Tibial artery (tissue), 4 donors: ENCODE measurements around the gene PFKM.

Experiments used
- DNase-seq, 2 donors: peaks; one replicate each; pipeline ENCODE4 v3.0.0-alpha.2; 2019
- H3K27ac ChIP-seq, 2 donors: fragments of 200-600 bp; sonication (generic) in 1 of 2; 1 replicate in 1 of 2; 2 replicates in 1 of 2; pipeline ENCODE4 v1.5.1; 2018 to 2019; ENCODE audit warnings: mild to moderate bottlenecking in 1 of 2
- H3K27me3 ChIP-seq, 2 donors: fragments of 200-600 bp; sonication (generic) in 1 of 2; one replicate each; pipeline versions ENCODE4 v1.5.1 to v1.6.0; 2016 to 2019
- H3K36me3 ChIP-seq, 3 donors: fragments of 200-600 bp; sonication (generic) in 2 of 3; one replicate each; pipeline ENCODE4 v1.5.1; 2016 to 2019; ENCODE audit warnings: mild to moderate bottlenecking in 2 of 3
- H3K4me1 ChIP-seq, 4 donors: fragments of 200-600 bp; sonication (generic) in 2 of 4; 1 replicate in 3 of 4; 2 replicates in 1 of 4; pipeline ENCODE4 v1.5.1; 2016 to 2019
- H3K4me3 ChIP-seq, 2 donors: fragments of 200-600 bp; sonication (generic) in 1 of 2; 1 replicate in 1 of 2; 2 replicates in 1 of 2; pipeline ENCODE4 v1.5.1; 2018 to 2019; ENCODE audit warnings: mild to moderate bottlenecking in 2 of 2
- H3K9me3 ChIP-seq, 3 donors: fragments of 200-600 bp; sonication (generic) in 1 of 3; one replicate each; pipeline ENCODE4 v1.5.1; 2016 to 2019
- intact Hi-C: fragments of 100-400 bp; cut with DNase I; formaldehyde crosslinking; loops from one replicate; pipeline ENCODE4 v1.15.0; 2023; ENCODE audit warnings: low total_unique reads
- TF ChIP-seq, protein P1 (sequence below), 2 experiments: fragments of 200-600 bp in 1 of 2; fragments of 450-650 bp in 1 of 2; IDR thresholded peaks; one replicate each; pipeline ENCODE4 v1.5.1; 2017 to 2019; ENCODE audit warnings: antibody characterized with exemption in 2 of 2, mild to moderate bottlenecking in 1 of 2, moderate library complexity in 1 of 2

The PFKM gene

DNA sequence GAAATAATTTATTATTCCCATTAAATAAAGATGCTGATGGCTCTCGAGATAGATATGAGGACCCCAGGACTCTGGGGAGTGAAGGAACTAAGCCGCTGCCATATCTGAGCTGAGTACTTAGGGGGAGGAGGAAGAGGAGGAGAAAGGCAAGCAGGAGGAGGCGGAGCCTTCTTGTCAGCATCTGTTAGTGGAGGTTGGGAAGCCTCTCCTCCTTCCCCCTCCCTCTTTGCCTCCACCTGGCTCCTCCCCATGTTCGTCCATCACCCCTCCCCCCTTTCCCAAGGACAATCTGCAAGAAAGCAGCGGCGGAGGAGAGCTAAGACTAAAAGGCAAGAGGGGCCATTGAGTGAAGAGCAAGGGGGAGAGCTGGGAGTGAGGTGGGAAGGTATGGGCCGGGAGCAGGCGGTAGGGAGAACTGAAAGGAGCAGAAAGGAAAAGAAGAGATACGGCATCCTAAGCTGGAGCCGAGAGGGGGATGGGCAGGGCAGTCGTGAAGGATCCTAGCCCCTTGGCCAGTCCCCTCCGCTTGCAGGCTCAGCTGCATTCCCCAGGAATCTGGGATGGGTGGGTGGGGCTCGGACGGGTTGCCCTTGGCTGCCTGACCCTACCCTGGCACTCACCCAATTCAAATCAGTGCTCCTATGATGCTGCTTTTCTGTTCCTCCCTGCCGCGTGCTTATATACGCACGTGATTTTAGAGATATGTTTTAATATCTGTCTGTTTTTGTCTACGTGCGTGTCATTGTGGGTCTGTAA, at the start of gene PFKM:
TSS of gene PFKM (plus strand) at position 287 of the 756 bp plus-strand sequence. CDS start 3,411 bp downstream, outside the sequence.
- TF ChIP-seq, protein P1, sequence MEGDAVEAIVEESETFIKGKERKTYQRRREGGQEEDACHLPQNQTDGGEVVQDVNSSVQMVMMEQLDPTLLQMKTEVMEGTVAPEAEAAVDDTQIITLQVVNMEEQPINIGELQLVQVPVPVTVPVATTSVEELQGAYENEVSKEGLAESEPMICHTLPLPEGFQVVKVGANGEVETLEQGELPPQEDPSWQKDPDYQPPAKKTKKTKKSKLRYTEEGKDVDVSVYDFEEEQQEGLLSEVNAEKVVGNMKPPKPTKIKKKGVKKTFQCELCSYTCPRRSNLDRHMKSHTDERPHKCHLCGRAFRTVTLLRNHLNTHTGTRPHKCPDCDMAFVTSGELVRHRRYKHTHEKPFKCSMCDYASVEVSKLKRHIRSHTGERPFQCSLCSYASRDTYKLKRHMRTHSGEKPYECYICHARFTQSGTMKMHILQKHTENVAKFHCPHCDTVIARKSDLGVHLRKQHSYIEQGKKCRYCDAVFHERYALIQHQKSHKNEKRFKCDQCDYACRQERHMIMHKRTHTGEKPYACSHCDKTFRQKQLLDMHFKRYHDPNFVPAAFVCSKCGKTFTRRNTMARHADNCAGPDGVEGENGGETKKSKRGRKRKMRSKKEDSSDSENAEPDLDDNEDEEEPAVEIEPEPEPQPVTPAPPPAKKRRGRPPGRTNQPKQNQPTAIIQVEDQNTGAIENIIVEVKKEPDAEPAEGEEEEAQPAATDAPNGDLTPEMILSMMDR (IDR thresholded peaks at IDR 0.05): no peak
- Histone ChIP-seq H3K27me3 (no peaks in the 10 kb centered on the region), H3K27ac (peak within 1 kb of the TSS; percentile 66 to 75), H3K36me3 (peaks cover 0 to 17% (median 0%) of the 10 kb centered on the region in 3 donors), H3K9me3 (no peaks in the 10 kb centered on the region), H3K4me1 (peaks cover 0 to 15% (median 8%) of the 10 kb centered on the region in 4 donors), H3K4me3 (peak within 1 kb of the TSS; percentile 68 to 86)
- intact Hi-C loops: no loop called here
- peak; percentile 87 to 93 for DNase-seq

DNA sequence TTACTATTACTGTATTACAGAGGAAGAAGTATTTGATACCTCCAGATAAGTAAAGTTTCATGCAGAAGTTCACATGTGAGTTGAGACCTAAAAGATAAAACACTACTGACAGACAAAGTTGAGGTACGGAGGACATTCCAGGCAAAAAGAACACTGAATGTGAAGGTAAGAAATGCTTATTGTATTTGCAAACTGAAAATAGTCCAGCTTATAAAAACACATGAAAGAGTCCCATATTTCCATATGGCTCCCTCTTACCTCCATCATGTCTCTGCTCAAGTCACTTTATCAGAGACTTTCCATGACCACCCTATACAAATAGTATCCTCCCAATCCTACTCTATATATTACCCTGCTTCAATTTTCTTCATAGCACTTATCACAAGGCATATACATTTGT, 49.1 kb upstream of the PFKM start:
- Histone ChIP-seq H3K27ac (no peak overlapping the region), H3K4me1 (no peaks in the 10 kb centered on the region), H3K4me3 (no peak overlapping the region), H3K36me3 (peaks cover 81 to 90% (median 82%) of the 10 kb centered on the region in 3 donors), H3K9me3 (no peaks in the 10 kb centered on the region), H3K27me3 (no peaks in the 10 kb centered on the region)
- no peak for DNase-seq
- intact Hi-C loops: no loop called here
- TF ChIP-seq, protein P1 (IDR thresholded peaks at IDR 0.05): no peak

DNA sequence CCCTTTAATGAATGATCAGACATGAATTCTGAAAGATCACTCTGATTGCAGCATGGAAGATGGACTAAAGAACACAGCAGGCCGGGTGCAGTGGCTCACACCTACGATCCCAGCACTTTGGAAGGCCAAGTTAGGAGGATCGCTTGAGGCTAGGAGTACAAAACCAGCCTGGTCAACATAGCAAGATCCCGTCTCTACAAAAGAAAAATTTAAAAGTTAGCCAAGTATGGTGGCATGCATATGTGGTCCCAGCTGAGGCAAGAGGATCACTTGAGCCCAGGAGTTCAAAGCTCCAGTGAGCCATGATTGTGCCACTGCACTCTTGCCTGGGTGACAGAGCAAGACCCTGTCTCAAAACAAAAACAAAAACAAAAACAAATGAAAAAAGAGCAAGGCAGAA, 48.4 kb upstream of the PFKM start:
- no peak overlapping the region for H3K27ac ChIP-seq
- peaks cover 74 to 83% (median 76%) of the 10 kb centered on the region in 3 donors for H3K36me3 ChIP-seq
- H3K9me3 ChIP-seq: no peaks in the 10 kb centered on the region
- TF ChIP-seq, protein P1 (IDR thresholded peaks at IDR 0.05): no peak
- H3K27me3 ChIP-seq: no peaks in the 10 kb centered on the region
- no peak for DNase-seq
- no peak overlapping the region for H3K4me3 ChIP-seq
- intact Hi-C loops: no loop called here
- no peaks in the 10 kb centered on the region for H3K4me1 ChIP-seq

DNA sequence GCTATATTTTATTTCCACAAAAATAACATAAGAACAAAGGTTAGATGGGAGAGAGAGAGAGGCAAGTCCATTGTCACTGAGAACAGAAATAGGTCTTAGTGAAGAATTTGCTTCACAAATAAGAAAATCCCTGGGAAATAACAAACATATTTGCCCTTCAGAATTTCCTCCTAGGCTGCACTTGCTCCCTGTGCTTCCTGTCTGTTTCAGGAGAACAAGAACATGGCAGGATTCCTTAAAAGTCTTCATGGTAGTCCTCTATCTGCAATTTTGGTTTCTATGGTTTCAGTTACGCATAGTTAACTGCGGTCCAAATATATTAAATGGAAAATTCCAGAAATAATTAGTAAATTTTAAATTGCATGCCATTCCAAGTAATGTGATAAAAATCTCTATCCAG, 47.4 kb upstream of the PFKM start:
- TF ChIP-seq, protein P1 (IDR thresholded peaks at IDR 0.05): no peak
- H3K4me3 ChIP-seq: no peak overlapping the region
- intact Hi-C loops: no loop called here
- no peaks in the 10 kb centered on the region for H3K4me1 ChIP-seq
- no peak for DNase-seq
- no peak overlapping the region for H3K27ac ChIP-seq
- H3K9me3 ChIP-seq: no peaks in the 10 kb centered on the region
- no peaks in the 10 kb centered on the region for H3K27me3 ChIP-seq
- H3K36me3 ChIP-seq: peaks cover 63 to 72% (median 65%) of the 10 kb centered on the region in 3 donors

DNA sequence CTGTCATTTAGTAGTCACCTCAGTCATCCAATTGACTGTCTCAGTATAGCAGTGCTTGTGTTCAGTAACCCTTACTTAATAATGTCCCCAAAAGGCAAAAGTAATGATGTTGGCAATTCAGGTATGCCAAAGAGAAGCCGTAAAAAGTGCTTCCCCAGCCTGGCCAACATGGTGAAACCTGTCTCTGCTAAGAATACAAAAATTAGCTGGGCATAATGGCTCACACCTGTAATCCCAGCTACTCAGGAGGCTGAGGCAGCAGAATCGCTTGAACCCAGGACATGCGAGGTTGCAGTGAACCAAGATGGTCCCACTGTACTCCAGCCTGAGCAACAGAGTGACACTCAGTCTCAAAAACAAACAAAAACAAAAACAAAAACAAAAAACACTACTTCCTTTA, 46.9 kb upstream of the PFKM start:
- Histone ChIP-seq H3K4me1 (no peaks in the 10 kb centered on the region), H3K36me3 (peaks cover 59 to 68% (median 62%) of the 10 kb centered on the region in 3 donors), H3K9me3 (no peaks in the 10 kb centered on the region), H3K4me3 (no peak overlapping the region), H3K27me3 (no peaks in the 10 kb centered on the region), H3K27ac (no peak overlapping the region)
- intact Hi-C loops: no loop called here
- TF ChIP-seq, protein P1 (IDR thresholded peaks at IDR 0.05): no peak
- DNase-seq: no peak
